DOHH2 (cell line): ENCODE results near the gene USB1.

ENCODE experiments used
- CTCF ChIP-seq: fragments of 200-600 bp; sonication (generic); IDR thresholded peaks from one replicate; pipeline ENCODE4 v1.5.1; 2014; ENCODE audit warnings: antibody characterized with exemption, mild to moderate bottlenecking, low read depth, low read length; ENCODE audit not compliant: poor library complexity, severe bottlenecking
- EZH2phosphoT487 ChIP-seq: fragments of 200-600 bp; sonication (generic); IDR thresholded peaks from 2 replicates; pipeline ENCODE4 v1.6.1; 2017; ENCODE audit warnings: borderline replicate concordance, mild to moderate bottlenecking, antibody characterized with exemption, low read length, moderate library complexity, mixed read lengths

GRCh38 chr16:57984443-57985203 lies 16.6 kb upstream of the USB1 start:
- TF ChIP-seq CTCF (no peak), EZH2phosphoT487 (no peak)
